Stimulated activated CD8-positive, alpha-beta memory T cell treated with anti-CD3 and anti-CD28 coated beads, Interleukin-12 subunit alpha, Interleukin-12 subunit beta, amount 100 ng/mL, for 4 hours (primary cell): Measurements from ENCODE around the gene TDRD12.
"Not testable (repeated sequence)": the region's sequence is repeated elsewhere in the genome, so short reads cannot be mapped to it uniquely, and the experiment has no call there.

Experiments
- DNase-seq: peaks from one replicate; pipeline ENCODE4 v3.0.0-alpha.2; 2020; ENCODE audit warnings: low read depth

Gene TDRD12

DNA sequence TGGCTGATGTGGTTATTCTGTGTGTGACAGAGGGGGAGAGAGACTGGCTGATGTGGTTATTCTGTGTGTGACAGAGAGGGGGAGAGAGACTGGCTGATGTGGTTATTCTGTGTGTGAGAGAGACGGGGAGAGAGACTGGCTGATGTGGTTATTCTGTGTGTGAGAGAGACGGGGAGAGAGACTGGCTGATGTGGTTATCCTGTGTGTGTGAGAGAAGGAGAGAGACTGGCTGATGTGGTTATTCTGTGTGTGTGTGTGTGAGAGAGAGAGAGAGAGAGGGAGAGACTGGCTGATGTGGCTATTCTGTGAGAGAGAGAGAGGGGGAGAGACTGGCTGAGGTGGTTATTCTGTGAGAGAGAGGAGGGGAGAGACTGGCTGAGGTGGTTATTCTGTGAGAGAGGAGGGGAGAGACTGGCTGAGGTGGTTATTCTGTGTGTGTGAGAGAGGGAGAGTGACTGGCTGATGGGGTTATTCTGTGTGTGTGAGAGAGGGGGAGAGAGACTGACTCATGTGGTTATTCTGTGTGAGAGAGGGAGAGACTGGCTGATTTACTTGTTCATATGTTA lies 27.1 kb downstream of the TDRD12 start:
- DNase-seq = not testable (repeated sequence)

DNA sequence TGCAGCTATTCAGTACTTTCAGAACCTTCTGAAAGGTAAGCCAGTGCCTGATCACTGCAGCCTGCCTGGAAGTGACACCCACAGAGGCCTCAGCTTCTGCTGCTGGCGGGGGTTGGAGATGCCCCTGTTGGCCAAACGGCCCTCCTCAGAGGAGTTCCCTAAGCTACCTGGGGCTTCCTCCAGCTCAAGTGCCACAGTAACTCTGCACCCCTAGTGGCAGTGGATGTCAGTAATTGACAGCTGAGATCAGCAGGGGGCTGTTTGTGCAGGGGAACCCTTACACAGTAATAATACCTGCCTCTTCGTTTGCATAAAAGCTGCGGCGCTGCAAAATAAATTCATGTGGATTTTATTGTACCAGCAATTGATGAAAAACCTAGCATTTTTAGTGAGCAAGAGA lies 28.9 kb downstream of the TDRD12 start:
- no peak for DNase-seq

DNA sequence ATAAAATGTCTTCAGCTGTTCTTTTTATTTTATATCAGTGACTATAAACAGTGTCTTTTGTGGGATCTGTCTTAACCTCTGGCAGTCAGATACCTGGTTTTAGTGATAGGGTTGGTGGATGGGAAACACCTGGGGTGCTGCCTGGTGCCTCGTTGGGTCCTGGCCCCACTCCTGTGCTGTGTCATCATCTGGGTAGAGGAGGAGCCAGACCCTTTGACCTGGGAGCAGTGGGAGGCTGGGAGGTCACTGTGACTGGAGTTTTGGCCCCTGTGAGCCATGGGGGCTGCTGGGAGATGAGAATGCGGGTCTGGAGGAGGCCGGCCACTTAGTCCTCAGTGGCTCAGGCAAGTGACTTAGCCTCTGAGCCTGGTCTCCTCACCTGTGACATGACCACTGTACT lies 29.4 kb downstream of the TDRD12 start:
- DNase-seq = no peak

DNA sequence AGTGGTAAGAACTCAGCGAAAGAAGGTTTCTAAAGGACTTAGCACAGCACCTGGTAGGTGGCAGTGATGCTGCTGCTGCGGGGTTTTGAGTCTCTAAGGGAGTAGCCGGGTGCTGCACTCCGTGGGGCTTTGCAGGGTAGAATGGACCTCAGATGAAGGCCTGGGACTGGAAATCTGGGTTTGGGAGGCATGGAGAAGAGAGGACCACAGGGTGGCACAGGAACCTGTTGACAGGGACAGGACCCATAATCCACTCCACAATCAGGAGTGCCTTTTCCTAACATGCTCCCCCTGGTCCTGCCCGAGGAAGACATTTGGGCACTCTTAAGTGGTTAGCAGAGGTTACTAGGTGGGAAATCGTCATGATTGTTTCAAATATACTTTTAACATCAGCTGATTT lies 29.8 kb downstream of the TDRD12 start:
- DNase-seq = no peak

DNA sequence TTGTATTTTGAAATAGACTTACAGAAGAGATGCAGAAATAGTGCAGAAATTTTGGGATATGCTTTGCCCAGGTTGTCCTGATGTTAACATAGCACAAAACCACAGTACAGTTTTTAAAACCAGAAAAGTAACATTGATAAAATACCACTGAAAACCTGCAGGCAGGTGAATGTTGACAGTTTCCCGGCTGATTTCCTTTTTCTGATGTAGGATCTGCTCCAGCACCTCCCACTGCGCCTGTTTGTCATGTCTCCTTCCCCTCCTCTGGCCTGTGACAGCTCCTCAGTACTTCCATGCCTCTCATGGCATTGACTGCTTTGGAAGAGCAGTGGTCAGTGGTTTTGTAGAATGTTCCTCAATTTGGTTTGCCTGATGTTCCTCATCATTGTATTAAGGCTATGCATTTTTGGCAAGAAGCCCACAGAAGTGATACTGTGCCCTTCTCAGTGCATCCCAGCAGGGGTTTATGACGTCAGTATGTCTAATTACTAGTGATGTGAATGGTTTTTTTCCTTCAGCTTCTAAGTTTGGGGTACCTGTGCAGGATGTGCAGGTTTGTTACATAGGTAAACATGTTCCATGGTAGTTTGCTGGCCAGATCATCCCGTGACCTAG lies 31.0 kb downstream of the TDRD12 start:
- DNase-seq = no peak

DNA sequence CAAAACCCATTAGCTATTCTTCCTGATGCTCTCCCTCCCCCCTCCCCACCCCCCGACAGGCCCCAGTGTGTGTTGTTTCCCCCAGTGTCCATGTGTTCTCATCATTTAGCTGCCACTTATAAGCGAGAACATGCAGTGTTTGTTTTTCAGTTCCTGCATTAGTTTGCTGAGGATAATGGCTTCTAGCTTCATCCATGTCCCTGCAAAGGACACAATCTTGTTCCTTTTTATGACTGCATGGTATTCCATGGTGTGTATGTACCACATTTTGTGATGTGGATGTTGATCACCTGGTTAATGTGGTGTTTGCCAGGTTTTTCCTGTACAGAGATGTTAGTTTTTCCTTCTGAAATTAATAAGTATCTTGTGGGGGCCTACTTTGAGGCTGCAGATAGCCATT lies 31.5 kb downstream of the TDRD12 start:
- DNase-seq = no peak

DNA sequence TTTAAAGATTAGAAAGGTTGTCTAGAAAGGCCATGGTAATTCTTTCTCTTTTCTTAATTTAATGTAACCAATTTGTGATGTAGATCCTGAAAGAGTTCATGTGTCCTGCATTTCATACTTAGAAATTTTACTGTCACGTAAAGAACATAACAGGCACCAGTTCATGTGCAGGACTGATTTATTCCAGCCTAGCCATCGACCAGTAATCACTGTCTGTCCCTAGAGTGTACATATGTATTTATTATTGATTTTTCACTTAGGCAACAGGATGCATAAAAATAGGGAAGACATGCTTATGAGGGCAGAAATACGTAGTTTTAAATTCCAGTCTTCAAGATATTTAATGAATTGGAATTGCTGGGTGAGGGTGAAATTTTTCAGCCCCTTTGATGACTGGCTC lies 37.6 kb downstream of the TDRD12 start:
- no peak for DNase-seq

DNA sequence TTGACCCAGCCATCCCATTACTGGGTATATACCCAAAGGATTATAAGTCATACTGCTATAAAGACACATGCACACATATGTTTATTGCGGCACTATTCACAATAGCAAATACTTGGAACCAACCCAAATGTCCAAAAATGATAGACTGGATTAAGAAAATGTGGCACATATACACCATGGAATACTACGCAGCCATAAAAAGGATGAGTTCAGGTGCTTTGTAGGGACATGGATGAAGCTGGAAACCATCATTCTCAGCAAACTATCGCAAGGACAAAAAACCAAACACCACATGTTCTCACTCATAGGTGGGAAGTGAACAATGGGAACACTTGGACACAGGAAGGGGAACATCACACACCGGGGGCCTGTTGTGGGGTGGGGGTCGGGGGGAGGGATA lies 45.8 kb downstream of the TDRD12 start:
- not testable (repeated sequence) for DNase-seq

DNA sequence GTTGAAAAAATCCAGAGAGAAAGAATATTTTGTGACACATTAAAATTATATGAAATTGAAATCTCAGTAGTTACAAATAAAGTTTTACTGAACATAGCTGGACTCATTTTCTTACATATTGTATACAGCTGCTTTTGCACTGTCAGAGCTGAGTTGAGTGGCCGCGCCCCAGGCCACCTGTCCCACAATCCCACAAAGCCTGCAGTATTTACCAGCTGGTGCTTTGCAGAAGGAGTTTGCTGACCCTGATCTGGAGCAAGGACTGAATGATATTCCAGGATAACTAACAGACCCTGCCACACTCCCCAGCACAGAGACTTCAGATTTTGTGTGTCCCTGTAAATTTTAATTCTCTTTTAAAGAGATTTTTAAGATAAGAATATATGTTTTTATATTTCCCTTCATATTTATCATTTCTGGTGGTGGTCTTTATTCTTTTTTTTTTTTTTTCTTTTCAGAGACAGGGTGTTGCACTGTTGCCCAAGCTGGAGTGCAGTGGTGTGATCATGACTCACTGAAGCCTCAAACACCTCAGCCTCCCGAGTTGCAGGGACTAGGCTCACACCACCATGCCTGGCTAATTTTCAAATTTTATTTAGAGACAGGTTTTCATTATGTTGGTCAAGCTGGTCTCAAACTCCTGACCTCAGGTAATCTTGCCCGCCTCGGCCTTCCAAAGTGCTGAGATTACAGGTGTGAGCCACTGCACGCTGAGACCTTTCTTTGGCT lies 48.5 kb downstream of the TDRD12 start:
- DNase-seq = no peak

DNA sequence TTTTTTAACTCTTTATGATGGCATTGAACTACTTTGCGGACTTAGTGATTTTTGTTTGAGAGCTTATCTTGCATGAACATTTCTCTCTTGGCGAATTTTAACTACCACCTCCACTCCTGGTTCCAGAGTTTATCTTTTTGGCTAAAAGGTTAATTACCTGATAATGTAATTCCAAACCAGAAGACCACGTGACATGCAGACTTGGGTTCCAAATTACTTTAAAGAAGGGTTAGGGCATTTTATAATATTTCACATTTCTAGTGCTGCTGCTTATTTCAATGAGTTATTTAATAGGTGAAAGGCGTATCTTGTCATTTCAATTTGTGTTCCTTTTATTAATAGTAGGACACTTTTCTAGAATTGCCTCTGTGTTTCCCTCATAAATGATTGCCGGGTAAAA lies 52.0 kb downstream of the TDRD12 start:
- DNase-seq = no peak

DNA sequence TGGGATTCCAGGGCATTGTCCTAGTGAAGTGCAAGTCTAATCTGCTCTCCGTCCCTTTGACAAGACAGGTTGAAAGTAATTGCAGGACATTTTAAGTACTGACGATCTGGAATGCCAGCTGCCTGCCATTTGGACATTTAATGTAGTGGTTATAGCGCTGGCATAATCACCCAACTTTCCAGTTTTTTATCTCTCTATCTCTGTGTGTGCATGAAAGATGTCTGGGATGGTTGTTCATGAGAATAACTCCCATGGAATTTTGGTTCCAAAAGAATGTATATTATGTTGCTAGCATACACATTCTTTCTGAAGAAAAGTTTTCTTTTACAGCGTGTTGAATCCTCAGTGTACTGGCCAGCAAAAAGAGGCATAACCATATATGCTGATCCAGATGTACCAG lies 53.6 kb downstream of the TDRD12 start:
- no peak for DNase-seq

DNA sequence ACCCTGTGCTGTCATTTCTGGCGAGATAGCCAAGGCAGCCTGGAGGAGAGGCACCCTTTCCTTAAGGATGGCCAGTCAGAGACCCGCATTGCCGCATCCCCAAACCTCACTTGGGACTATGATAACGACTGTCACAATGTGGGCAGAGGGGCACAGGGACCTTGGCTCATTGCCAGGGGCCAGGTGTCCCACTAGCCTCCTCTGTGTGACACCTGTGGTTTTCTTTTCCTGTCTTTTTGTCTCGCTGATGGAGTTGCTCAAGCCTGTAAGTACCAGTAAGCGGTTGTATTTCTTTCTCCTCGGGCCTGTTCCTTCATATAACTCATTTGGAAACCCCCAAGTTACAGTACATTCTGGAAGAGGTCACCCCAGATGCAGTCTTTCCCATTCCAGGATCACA lies 59.5 kb downstream of the TDRD12 start:
- no peak for DNase-seq

DNA sequence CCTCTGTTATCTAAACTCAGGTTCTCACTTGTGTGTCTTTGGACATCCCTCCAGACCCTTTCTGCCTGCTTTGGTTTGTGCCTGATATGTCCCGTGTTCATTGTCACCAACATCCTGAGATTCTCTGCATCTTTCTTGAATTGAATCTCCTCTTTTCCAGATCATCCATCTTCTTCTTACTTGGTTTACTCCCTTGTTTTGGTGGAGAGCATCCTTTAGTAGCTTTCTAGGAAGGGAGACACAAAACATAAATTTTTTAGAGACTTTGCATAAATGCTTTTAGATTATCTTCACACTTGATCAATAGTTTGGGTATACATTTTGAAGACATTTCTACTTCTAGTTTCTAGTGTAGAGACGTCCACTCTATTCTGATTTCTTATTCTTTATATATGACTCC lies 61.7 kb downstream of the TDRD12 start:
- DNase-seq = no peak

DNA sequence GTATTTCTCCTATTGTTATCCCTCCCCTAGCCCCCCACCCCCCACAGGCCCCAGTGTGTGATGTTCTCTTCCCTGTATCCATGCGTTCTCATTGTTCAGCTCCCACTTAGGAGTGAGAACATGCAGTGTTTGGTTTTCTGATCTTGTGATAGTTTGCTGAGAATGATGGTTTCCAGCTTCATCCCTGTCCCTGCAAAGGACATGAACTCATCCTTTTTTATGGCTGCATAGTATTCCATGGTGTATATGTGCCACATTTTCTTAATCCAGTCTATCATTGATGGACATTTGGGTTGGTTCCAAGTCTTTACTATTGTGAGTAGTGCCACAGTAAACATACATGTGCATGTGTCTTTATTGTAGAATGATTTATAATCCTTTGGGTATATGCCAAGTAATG lies 62.5 kb downstream of the TDRD12 start:
- not testable (repeated sequence) for DNase-seq

DNA sequence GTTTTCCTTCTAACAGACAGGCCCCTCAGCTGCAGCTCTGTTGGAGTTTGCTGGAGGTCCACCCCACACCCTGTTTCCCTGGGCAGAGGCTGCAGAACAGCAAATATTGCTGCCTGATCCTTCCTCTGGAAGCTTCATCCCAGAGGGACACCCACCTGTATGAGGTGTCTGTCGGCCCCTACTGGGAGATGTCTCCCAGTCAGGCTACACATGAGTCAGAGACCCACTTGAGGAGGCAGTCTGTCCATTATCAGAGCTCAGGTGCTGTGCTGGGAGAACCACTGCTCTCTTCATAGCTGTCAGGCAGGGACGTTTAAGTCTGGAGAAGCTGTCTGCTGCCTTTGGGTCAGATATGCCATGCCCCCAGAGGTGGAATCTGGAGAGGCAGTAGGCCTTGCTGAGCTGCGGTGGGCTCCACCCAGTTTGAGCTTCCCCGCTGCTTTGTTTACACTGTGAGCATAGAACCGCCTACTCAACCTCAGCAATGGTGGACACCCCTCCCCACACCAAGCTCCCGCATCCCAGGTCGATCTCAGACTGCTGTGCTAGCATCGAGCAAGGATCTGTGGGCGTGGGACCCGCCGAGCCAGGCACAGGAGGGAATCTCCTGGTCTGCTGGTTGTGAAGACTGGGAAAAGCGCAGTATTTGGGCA lies 67.7 kb downstream of the TDRD12 start:
- not testable (repeated sequence) for DNase-seq

DNA sequence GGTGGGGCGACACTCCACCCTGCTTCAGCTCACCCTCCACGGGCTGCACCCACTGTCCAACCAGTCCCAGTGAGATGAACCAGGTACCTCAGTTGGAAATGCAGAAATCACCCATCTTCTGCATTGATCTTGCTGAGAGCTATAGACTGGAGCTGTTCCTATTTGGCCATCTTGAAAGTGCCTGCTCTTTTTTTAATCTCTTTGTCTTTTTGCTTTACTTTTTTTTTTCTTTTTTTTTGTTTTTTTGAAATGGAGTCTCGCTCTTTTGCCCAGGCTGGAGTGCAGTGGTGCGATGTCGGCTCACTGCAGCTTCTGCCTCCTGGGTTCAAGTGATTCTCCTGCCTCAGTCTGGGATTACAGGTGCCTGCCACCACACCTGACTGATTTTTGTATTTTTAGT lies 68.3 kb downstream of the TDRD12 start:
- not testable (repeated sequence) for DNase-seq

DNA sequence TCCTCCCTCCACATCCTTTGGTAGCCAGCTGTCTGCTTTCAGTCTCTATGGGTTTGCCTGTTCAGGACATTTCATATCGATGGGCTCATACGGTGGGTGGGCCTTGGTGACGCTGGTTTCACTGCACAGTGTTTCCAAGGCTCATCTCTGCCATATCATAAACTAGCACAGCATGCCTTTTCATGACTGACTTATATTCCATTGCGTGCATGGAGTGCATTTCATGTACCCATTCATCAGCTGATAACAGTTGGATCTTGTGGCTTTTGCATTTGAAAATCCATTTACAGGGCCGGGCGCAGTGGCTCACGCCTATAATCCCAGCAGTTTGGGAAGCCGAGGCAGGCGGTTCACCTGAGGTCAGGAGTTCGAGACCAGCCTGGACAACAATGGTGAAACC lies 69.9 kb downstream of the TDRD12 start:
- DNase-seq = no peak

DNA sequence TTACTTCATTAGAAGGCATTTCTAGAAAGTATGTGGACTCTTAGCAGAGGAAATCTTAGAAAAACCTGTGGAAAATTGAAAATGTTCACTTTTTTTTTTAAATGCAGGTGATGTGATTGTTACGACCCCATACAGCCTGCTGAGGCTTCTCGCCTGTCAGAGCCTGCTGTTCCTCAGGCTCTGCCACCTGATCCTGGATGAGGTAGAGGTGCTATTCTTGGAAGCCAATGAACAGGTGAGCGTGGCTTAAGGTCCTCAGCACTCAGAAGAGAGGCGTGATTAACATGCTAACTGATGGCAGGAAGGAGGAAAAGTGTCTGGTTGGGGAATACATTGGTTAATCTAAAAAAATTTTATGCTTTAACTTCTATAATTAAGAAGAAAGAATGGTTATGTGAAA lies 78.6 kb downstream of the TDRD12 start:
- DNase-seq = no peak

DNA sequence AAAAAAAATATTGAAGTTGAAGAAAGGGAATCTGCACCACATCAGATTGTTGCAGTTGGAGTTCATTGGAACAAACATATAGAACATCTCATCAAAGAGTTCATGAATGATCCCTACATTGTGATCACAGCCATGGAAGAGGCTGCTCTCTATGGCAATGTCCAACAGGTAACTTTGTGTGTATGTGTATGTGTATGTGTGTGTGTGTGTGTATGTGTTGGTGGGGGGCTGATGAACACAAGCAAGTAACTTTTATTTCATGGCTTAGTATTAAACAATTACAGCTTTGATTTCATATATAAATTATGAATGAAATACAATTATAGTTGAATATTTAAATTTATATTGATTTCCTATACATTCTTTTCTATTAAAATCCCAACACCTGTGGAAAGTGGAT lies 80.6 kb downstream of the TDRD12 start:
- no peak for DNase-seq

DNA sequence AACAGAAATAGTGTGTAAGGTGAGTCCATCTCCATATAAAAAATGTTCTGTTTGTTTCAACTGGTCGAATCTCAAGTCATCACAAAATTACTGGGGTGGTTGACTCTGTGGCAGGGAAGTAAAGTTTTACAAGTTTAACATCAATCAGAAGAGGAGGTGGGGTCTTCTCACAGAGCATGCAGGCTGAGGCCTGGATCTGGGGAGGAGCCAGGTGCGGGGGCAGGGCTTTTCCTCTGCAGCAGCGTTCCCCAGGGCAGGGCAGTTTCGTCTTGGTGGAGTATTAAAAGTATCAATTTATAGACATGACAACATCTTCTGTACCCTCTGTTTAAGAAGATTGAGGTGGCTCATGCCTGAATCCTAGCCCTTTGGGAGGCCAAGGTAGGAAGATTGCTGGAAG lies 81.2 kb downstream of the TDRD12 start:
- DNase-seq = no peak

DNA sequence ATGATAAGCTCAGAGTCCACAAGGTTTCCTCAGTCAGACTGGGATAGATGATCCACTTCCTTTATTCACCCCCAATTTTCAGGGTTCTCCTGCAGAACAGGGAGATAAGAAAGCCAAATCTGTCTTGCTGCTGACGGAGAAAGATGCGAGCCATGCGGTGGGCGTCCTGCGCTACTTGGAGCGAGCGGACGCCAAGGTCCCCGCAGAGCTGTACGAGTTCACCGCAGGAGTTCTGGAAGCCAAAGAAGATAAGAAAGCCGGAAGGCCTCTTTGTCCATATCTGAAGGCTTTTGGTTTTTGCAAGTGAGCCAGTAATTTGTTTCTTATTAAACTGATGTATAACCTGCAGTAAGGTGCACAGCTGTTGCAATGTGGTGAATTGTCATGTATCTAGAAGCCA lies 83.3 kb downstream of the TDRD12 start:
- no peak for DNase-seq

DNA sequence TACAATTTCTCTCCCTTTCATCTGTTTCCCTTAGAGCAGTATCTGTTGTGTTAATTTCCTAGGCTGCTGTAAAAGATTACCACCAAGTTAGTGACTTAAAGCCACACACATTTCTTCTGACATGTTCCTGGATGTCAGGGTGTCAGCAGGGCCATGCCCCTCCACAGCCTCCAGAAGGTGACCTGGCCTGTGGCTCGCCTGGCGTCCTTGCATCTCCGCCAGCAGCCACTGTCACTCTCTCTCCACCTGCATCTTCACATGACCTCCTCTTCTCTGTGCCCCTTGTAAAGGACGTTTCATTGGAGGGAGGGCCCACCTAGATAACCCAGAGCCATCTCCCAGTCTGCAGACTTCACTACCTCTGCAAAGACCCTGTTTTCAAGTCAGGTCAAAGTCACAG lies 88.7 kb downstream of the TDRD12 start:
- no peak for DNase-seq

DNA sequence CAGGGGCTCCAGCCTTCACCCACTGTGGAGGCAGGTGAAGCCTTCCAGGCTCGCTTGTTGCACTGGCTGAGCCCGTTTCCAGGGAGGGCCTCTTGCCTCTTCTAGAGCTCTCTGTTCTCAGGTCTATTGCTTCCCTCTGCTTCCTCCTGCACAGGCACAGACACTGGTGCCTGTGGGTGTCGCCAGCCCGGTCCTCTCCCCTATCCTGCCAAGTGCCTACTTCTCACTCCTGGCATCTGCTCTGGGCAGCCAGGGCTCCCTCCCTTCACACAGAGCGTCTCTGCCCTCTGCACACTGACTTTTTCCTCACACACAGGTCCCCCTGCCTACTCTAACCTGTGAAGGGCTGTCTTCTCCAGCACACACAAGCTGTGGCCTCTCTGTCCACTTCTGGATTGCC lies 89.7 kb downstream of the TDRD12 start:
- DNase-seq = no peak
